Mesenteric fat pad (tissue), 1 donor: Measurements from ENCODE around the gene BYSL. TPM values are rescaled to one million over a fixed set of nuclear protein-coding genes. Genes with fewer than 3 reads are reported as not detected.

Experiments used
- DNase-seq: peaks from one replicate; pipeline ENCODE4 v3.0.0-alpha.2; 2020; ENCODE audit warnings: low spot score
- total RNA-seq: library from RNA; stranded (reverse); fragmentation: NEBNext Ultra II Directional; extraction: Animal tissue kit (Norgen Biotek cat#: 25700); gene quantifications from one replicate; pipeline ENCODE4 v1.2.1, GENCODE V29; 2021
- donor health status: DM: yes; HTN: yes; CAD: no.

Gene BYSL
- total RNA-seq, 1 donor from 2014 or later = 31.1 TPM

DNA sequence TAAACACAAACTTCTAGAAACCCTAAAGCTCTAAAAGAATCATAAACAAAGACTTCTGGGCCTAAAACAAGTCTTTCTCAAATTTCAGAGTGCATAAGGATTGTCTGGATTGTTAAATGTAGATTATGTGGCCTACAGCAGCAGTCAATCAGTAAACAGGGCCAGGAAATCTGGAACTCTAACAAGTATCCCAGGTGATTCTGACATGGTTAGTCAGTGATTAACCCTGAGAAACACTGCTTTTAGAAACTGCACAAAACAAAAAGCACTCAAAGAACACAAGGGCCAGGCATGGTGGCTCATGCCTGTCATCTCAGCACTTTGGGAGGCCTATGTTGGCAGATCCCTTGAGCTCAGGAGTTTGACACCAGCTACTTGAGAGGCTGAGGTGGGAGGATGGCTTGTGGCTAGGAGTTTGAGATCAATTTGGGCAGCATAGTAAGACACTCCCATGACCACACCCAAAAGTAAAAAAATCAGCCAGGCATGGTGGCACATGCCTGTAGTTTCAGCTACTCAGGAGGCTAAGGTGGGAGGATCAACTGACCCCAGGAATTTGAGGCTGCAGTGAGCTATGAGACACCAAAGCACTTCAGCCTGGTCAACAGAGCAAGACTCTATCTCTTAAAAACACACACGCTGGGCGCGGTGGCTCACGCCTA, 6.3 kb upstream of the BYSL start:
- DNase-seq = no peak

DNA sequence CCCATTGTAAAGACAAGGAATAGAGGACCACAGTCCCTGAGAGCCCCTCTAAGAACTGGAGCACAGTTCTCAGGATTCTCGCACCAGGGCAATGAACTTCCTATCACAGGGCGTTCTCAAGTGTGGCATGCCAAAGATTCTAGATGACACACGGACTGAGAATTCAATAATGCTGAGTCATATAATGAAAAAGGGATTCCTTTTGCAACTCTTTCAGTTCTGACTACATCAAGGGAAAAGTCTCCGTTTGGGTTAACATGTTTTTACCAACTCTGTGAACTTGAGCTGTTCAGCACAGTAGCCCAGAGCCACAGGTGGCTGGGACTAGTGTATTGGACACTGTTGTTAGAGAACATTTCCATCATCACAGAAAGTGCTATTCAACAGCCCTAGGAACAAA, 3.8 kb upstream of the BYSL start:
- DNase-seq = no peak

DNA sequence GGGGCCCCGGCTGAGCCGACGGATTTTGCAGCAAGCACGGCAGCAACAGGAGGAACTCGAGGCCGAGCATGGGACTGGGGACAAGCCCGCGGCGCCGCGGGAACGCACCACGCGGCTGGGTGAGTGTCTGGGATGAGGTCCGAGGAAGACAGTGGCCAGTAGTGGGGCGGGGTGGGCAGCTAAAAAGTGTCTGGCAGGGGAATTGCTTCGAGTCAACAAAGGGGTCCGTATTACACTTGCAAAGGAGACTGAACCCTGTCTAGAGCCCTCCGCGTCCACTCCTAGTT, 356 bp downstream of the BYSL start:
- DNase-seq = no peak

DNA sequence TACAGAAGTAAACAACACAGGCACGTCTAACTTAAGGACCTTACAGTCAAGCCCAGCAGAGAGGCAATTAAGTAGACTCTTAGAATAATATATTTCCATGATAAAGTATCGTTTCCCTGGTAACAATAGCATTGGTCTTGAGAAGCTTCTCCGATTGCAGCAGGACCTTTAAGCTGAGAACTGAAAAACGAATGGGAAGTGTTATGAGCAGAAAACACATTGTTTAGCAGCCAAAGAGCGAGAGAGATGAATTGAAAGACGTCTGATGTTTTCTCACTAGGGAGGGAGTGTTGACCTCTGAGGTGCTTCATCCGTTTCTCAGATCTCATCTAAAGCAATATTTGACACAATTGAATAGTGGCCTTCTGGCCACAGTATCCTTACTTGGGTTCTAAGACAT, 855 bp downstream of the BYSL start:
- DNase-seq = no peak

DNA sequence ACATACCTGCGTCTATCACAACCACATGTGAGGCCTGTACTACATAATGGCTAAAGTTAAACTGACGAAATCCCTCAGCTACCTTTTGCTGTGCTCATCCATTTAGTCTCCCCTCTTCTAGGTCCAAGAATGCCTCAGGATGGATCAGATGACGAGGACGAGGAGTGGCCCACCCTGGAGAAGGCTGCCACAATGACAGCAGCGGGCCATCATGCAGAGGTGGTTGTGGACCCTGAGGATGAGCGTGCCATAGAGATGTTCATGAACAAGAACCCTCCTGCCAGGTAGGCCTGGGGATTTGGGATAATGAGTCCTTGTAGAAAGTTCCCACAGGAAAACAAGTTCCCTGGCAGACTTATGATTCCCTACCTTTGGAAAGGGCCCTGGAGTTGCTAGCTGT, 6.0 kb downstream of the BYSL start:
- DNase-seq = no peak

DNA sequence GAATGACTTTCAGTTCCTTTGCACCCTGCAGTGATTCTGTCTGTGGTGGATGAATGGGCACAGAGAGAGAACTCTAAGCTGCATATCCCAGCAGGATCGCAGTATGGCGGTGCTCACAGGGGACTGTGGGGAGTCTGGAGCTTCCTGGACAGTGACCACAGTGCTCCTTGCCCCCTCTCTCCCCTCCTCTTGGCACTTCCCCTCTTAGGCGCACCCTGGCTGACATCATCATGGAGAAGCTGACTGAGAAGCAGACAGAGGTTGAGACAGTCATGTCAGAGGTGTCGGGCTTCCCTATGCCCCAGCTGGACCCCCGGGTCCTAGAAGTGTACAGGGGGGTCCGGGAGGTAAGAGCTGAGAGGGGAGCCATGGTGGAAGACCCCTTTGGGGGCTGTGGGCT, 8.6 kb downstream of the BYSL start:
- no peak for DNase-seq

DNA sequence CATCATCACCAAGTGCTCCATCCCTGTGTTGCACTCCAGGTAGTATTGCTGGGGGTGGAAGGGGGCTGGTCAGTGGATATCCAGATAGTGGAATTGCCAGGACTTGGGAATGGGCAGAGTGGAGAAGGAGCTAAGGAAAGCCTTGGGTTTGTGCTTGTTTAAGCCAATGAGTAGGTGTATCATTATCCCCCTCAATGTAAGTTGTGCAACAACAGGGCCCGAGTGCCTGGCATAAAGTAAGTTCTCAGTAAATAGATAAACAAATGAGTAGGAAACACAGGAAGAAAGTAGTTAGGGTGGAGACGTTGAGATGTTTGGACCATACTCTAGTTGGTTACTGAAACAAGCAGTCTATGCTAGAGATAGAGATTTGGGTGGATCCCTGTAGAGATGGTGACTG, 10.5 kb downstream of the BYSL start:
- no peak for DNase-seq

DNA sequence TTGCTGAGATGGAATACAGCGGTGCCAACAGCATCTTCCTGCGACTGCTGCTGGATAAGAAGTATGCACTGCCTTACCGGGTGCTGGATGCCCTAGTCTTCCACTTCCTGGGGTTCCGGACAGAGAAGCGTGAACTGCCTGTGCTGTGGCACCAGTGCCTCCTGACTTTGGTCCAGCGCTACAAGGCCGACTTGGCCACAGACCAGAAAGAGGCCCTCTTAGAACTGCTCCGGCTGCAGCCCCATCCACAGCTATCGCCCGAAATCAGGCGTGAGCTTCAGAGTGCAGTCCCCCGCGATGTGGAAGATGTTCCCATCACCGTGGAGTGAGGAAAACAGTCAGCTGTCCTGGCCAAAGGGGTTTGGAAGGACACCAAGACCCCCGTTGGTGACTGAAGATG, 11.1 kb downstream of the BYSL start:
- no peak for DNase-seq

DNA sequence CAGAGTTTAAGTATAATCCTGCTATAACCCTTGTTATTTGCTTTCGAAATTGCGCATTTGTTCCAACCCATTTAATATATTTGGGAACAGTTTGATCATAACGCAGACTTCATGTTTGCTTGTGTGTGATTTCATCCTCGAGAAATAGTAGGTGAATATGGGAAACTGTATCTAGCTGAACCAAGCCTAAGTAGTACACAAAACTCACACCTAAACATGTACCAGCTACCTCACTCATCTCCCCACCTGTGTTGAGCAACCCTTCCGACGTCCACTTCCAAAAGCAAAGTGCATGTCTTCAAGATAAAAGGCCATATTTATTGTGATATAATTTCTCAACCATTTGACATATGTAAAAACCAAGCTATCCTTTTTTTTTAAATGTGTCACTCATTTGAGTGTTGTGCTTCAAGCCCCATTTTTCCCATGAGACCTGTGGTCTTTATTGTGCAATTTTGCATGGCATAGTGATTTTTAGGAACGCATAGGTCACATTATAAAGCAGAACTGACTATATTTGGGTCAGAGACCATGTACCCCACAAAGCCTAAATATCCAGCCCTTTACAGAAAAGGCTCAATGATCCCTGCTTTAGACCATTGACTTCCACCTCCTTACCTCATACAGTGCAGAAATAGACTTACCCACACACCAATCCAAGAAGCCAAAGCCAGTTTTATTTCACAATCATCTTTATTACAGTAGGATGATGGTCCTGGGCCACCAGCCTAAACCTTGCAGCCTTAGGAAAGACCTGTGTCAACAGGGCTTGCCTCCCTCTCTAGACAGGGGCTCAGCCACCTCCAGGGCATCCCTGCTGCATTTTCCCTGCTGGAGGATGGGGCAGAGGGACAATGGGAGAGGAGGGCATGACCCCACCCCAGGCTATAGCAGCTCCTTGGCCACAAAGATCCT, 13.2 kb downstream of the BYSL start:
- no peak for DNase-seq

DNA sequence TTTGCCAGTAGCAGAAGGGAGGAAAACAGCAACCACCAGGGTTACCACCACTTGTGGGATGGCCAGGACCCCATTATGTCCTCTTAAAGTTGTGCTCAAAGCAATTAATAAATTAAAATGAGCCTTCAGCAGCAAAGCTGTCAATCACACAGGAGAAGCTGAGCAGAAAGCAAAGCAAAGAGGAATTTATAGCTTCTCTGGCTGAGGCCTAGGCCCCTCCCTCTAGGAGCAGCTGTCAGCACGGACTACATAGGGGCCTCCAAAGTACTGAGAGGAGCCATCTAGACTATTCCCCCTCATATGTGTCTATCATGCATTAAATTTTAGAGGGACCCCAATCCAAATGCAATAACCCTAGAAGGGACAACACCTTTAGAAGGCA, 13.9 kb downstream of the BYSL start:
- no peak for DNase-seq

DNA sequence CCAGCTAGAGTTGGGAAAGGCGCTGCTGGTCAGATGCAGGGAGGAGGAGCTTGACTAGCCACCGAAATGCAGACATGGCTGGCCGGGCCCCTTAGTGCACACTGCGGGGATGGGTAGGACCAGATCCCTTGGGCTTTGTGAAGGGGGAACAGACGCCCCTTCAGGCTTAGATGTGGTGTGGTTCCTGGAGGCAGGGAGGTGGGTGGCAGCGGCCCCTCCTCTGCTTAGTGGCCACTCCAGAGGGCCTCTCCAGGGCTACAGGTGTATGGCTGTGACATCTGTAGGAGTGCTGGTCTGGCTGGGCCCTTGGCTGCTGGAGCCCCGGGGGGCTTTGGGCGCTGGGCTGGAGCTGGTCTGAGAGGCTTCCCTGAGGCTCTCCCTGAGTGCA, 14.4 kb downstream of the BYSL start:
- no peak for DNase-seq

DNA sequence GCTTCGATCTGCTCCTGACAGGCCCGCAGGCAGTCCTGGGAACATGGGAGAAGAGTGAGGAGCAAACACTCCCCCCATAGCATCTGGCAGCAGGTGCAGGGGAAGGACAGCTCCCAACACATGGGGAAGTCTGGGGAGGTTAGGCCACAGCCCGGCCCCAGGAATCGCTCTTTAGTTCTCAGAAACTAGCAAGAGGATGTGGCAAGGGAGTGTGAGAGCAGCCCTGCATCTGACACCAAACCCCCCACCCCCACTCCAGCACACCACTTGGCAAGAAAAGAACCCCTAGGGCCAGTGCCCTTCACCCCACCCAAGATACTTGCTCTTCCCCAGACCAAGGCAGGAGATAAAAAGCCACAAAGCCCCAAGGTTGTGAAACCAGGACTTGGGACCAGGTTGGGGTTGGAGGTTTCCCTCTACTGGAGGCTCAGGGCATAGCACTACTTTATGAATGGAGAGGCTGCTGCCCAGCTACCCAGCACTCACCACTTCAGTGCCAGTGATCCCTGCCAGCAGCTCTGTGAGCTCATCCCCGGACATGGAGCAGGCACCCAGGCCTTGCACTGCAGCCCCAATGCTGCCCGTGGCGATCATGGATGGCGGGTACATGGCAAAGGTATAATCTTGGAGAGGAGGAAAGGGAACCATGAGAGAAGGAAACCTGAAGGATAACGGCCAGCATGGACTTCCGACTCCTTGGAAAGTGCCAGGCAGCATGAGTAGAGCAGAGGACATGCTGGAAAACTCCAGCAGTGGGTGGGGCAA, 15.0 kb downstream of the BYSL start:
- no peak for DNase-seq

DNA sequence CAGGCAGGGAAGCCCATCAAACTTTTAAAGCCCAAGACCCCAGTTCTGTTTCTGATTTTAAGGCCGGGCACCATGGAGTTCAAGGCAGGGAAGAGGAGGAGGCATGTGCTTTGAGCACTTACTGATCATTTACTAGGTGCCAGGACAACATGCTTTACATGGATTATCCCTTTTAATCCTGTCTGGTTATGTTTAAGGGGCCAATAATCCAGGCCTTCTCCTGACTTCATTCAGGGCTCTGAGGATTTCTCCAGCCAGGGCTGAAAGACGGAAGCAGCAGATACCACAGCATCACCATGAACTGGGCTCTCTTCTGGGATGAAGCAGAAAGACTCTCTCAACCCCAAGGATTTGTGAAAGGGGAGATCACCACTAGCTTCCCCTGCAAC, 16.2 kb downstream of the BYSL start:
- DNase-seq = no peak

DNA sequence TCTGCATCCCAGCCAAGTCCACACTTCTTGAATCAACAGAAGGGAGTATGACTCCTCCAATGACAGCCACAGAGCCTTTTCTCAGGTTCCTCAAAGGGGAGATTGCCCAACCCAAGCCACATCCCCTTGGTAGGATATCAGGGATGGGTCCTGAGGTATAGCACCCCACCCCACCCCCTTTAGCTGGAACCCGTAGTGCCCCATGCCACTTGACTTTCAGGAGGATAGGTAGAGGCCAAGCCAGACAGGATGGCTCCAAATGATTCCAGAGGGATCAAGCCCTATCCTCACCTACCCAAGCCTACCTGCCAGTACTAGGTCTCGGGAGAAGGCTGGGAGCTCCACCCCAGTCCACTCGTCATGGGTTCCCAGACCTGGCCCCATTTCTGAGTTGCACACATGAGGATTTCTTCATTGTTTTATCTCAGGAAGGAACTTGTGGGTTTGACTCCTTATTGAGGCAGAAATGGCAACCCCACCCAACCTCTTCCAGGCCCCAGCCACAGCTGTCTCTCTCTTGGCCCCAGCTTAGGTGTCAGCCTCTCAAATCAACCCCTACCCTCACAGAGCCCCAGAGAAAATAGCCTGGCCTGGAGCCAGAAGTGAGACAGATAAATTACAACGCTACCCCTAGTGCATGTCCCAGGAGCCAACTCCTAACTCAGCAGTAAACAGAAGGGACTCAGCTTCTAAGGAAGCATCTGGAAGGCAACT, 16.7 kb downstream of the BYSL start:
- DNase-seq = no peak

DNA sequence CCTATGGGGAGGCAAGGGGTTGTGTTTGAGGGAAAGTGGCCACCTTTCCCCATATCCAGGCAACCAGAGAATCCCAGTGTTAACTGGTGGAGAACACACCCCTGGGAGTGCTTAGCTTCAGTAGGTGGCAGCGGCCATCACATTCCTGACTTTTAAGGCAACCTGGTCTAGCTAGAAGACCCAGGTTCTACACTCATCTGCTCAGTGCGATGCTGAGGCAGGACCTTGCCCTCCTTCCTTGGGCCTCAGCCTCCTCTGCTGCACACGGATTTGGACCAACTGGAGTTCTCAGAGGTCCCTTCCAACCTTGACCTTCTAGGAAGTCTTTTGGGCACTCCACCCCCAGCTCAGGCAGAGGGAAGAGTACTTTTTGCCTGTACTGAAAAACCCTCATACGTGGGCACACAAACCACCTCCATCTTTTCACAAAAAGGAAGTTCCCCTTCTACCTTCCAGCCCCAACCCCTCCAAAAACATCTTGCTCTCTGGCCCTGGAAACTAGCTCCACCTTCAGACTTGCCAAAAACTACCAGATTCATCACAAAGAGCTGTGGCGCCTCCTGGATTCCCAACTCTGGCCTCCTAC, 17.4 kb downstream of the BYSL start:
- no peak for DNase-seq

DNA sequence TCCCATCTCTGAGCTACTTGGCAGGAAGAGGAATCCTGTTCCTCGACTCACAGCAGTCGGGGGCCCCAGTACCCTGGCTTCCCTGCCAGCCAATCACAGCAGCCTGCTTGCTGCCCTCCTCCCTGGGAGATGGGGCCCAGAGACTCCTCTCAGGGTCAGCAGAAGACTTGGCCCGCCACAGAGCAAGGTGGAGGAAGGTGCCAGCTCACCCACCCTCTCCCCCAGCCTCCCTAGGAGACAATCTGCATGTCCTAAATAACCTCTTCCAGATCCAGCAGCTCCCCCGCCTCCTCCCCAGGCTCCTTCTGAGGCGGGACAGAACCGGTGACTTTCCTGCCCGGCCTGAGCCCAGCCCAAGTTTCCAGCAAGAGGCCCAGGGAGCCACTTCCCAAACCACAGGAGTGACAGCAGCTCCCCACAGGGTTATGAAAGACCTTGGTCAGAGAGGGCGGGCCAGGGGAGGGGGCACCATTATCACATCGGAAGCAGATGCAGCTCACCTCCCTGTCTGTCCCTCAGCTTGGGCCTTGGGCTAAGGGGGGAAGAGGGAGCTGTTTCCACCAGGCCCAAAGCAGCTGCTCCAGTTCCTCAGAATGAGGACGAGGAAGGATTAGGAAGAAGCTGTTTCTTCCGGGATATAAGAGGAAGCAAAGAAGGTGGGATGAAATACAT, 18.0 kb downstream of the BYSL start:
- DNase-seq = no peak

DNA sequence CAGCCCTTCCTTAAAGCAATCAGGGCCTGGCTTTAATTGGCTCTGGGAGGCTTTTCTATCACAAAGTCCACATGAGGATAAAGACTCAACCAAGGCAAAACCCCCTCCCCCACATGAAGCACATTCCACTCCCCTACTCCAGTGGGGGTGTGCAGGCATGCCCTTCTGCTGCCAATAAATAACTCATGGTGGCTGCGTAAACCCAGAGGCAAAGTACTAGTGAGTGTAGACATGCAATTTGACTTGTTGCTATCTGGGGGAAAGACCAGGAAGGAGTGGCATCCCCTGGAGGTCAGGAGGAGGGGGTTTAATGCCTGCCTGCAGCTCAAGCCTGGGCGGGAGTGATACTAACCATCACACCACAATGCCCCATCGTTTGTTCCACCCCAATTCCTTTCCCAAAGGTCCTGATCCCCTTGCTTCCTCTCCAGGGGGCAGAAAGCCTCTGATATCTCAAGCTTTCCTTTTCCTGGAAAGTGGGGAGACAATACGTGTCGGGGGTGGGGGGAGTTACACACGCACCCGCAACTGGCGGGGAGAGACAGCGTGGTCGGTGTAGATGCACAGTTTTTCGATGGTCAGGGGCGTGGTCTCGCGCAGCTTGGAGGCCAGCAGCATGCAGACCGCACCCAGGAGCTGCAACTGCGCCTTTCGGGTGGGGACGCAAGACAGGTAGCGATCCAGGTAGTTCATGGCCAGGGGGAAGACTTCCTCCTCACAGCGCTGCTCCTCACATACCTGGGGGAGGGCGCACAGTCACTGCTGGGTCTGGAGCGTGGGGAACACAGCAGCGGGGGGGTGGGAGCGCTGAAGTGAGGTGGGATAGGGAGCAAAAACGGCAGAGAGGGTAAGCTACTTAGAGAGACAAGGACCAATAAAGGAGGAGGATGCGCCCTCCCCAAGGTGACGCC, 18.8 kb downstream of the BYSL start:
- DNase-seq = no peak

DNA sequence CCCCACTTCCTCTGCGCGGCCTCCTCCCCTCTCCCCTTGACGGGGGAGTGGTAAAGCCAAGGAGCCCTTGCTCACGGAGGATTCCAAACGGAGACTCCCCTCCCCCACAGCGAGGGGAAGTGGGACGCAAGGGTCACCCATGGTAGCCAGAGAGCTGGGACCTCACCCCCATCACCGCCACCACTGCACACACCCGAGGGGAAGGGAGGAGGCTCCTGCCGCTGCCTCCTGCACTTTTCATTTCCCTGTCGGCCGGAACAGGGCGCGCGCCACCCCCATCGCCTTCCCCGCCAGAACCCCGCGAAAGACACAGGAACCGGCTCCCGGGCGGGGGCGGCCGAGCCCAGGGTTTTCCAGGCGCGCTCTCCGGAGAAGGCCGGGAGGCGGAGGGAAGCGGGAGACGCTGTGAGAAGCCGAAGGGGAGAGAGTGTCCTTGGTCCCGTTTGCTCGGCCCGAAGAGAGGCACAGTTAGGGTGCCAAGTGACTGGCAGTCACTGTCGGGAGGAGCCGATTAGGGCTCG, 19.5 kb downstream of the BYSL start:
- DNase-seq = no peak

DNA sequence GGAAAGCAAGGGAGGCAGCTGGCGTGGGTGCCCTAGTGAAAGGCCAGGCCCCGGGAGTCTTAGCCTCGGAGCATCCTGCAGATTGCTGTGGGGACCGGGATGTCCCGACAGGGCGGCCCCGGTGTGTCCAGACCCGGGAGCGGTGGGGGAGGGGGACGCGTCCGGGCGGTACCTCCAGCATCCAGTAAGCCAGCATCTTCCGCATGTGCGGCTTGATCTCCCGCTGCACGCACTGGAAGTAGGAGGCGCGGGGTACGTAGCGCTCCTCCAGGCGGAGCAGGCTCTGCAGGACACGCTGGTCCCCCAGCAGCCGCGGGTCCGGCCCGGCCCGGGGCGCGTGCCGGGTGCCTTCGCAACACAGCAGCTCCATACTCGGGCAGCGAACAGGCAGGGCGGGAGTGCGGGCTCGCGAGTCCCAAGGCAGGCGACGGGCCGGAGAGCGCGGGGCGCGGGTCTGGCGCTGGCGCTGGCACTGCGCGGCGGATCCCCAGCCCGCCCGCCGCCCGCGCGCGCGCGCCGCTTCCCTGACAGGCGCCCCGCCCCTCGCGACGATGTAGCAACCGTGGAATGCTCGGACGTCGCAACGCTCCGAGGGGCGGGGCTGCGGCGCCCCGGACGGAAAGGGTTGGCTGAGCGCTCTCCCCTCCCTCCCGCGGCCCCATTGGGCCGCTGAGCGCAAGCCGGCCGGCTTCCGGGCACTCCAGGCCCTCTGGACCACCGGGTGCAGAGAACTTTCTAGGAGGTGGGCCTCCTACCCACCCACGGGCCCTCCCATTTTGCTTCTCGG, 20.2 kb downstream of the BYSL start, which contains the start of gene CCND3:
CCND3 (minus strand) TSS at position 529 of the 787 bp plus-strand sequence; CDS start at position 370, 159 bp downstream.
- DNase-seq = peak; percentile 97
